ENCODE data around the gene KLHL9. TPM values are rescaled to one million over a fixed set of nuclear protein-coding genes. Genes with fewer than 3 reads are reported as not detected.

The KLHL9 gene
- total RNA-seq, 2 experiments from 2014 or later, result 18.5 to 19.3 TPM

- Histone ChIP-seq H3K36me3 (ENCODE audit: insufficient read depth, low read length) (peaks cover 36% of the 10 kb centered on the region), H3K4me3 (ENCODE audit: low read depth, low read length, poor library complexity, severe bottlenecking) (no peak overlapping the region), H4K20me1 (ENCODE audit: insufficient read depth, low read length) (no peaks in the 10 kb centered on the region), H3K79me2 (ENCODE audit: insufficient read depth, low read depth, low read length) (no peaks in the 10 kb centered on the region; the same call in 1 of the 2 replicates), H3K4me1 (ENCODE audit: insufficient read depth, low read length, poor library complexity, severe bottlenecking) (no peaks in the 10 kb centered on the region), H3K9me2 (ENCODE audit: insufficient read depth, low read length) (no peaks in the 10 kb centered on the region), H3K4me2 (ENCODE audit: low read length) (no peak overlapping the region), H3K27ac (ENCODE audit: low read depth, low read length, poor library complexity, severe bottlenecking) (no peak overlapping the region), H2AFZ (ENCODE audit: low read length) (no peak overlapping the region), H3K9me3 (ENCODE audit: low read length) (no peaks in the 10 kb centered on the region)
- TF ChIP-seq EZH2phosphoT487 (IDR thresholded peaks at IDR 0.05; ENCODE audit: borderline replicate concordance, low read depth, low read length) (no peak), CTCF (conservative IDR thresholded peaks at IDR 0.05; ENCODE audit: low read length) (no peak)
- intact Hi-C loops (cut with micrococcal nuclease; ENCODE audit: unreplicated experiment), result no loop called here
- CTCF ChIA-PET (ENCODE audit: unreplicated experiment), result interaction anchor here (0.9 kb wide), 1 partner anchor 75 kb away, joined by 4 read pairs; no protein-coding TSS in a partner anchor
- DNase-seq (ENCODE audit: low spot score), result no peak
- POLR2A ChIA-PET, result interaction anchor here (1.5 kb wide), 1 partner anchor 9 kb away, joined by 5 read pairs; no protein-coding TSS in a partner anchor
- BruUV-seq (replicated peaks), result no TSS peak
Measured at GRCh38 chr9:21320465-21320864, 14.7 kb downstream of the KLHL9 start.

GRCh38 chr9:21317956-21318923 is 17.0 kb downstream of the KLHL9 start:
- H3K79me2 ChIP-seq (ENCODE audit: insufficient read depth, low read depth, low read length), result no peaks in the 10 kb centered on the region
- no peaks in the 10 kb centered on the region for H3K9me2 ChIP-seq (ENCODE audit: insufficient read depth, low read length)
- TF ChIP-seq EZH2phosphoT487 (IDR thresholded peaks at IDR 0.05; ENCODE audit: borderline replicate concordance, low read depth, low read length) (no peak), CTCF (conservative IDR thresholded peaks at IDR 0.05; ENCODE audit: low read length) (peak; percentile 84)
- DNase-seq (ENCODE audit: low spot score), result peak; percentile 54
- no peak overlapping the region for H3K4me2 ChIP-seq (ENCODE audit: low read length)
- H3K4me1 ChIP-seq (ENCODE audit: insufficient read depth, low read length, poor library complexity, severe bottlenecking), result no peaks in the 10 kb centered on the region
- peaks cover 16% of the 10 kb centered on the region; the same call in 1 of the 2 replicates for H3K36me3 ChIP-seq (ENCODE audit: insufficient read depth, low read length)
- ChIA-PET POLR2A (interaction anchor here (0.7 to 1.0 kb wide), 3 partner anchors 11 to 269 kb away, joined by 3 to 5 read pairs (median 3); no protein-coding TSS in a partner anchor), CTCF (ENCODE audit: unreplicated experiment) (interaction anchor here (0.6 kb wide), 1 partner anchor 77 kb away, joined by 3 read pairs; no protein-coding TSS in a partner anchor)
- no peak overlapping the region for H3K4me3 ChIP-seq (ENCODE audit: low read depth, low read length, poor library complexity, severe bottlenecking)
- intact Hi-C loops (cut with micrococcal nuclease; ENCODE audit: unreplicated experiment), result loop anchor here (1.0 to 5.0 kb wide), 3 partner anchors 78 to 471 kb away; no protein-coding TSS in a partner anchor
- no TSS peak for BruUV-seq (replicated peaks)
- no peak overlapping the region for H2AFZ ChIP-seq (ENCODE audit: low read length)
- H3K27ac ChIP-seq (ENCODE audit: low read depth, low read length, poor library complexity, severe bottlenecking), result no peak overlapping the region
- H4K20me1 ChIP-seq (ENCODE audit: insufficient read depth, low read length), result no peaks in the 10 kb centered on the region
- no peaks in the 10 kb centered on the region for H3K9me3 ChIP-seq (ENCODE audit: low read length)

Measured in OCI-LY7 (cell line).